Activated T-cell treated with anti-CD3 and anti-CD28 coated beads, Interleukin-2, amount 50 U/mL, for 72 hours (primary cell): ENCODE data around the gene LHPP. TPM values are rescaled to one million over a fixed set of nuclear protein-coding genes. Genes with fewer than 3 reads are reported as not detected.

Experiments used
- total RNA-seq, 2 donors: library from RNA; stranded (reverse); gene quantifications; one replicate each; pipeline ENCODE4 v1.2.3, GENCODE V29; 2022

The LHPP gene
- total RNA-seq, 2 donors from 2014 or later, result 8.7 to 13.5 TPM

Other genes starting within 250 kb of the LHPP start
- gene OAT, start 42.9 kb upstream of the LHPP start, total RNA-seq, result 10 to 100 TPM; 29.5 to 34.3 TPM
- not detected for gene NKX1-2, start 11.8 kb upstream of the LHPP start, total RNA-seq